Endothelial cell of umbilical vein (primary cell): ENCODE results near the gene WDFY2. TPM values are rescaled to one million over a fixed set of nuclear protein-coding genes. Genes with fewer than 3 reads are reported as not detected.

ENCODE experiments used
- BruUV-seq: library from RNA; stranded (reverse); fragments of 400-500 nt; replicated peaks from 2 replicates; lab custom pipeline; 2021; lab: Mats Ljungman, UMichigan
- CTCF ChIA-PET: fragments of 300-600, 350-600 bp; sonication (Branson Sonifier 250); formaldehyde crosslinking; loops from one replicate; lab custom pipeline; 2021; ENCODE audit warnings: antibody characterized with exemption, inconsistent platforms; lab: Charles Lee
- POLR2A ChIA-PET: fragments of 300-600, 350-600 bp; sonication (Branson Sonifier 250); formaldehyde crosslinking; loops from one replicate; lab custom pipeline; 2021; ENCODE audit warnings: antibody characterized with exemption, inconsistent platforms; lab: Charles Lee
- DNase-seq: peaks from one replicate; pipeline ENCODE4 v3.0.0-alpha.2; 2011; ENCODE audit warnings: low read depth, low spot score
- FAIRE-seq: peaks from 2 replicates; lab custom pipeline; 2011; peaks lifted over from hg19 to GRCh38; lab: Jason Lieb, UNC
- H2AFZ ChIP-seq: 2 replicates; pipeline ENCODE4 v1.6.0; 2012; ENCODE audit warnings: low read depth, low read length, control low read depth, inconsistent platforms
- H3K27ac ChIP-seq: 2 replicates; pipeline ENCODE4 v1.5.1; 2011; ENCODE audit warnings: low read depth, mild to moderate bottlenecking, control low read depth, low read length, moderate library complexity; ENCODE audit not compliant: insufficient read depth
- H3K27me3 ChIP-seq, 2 experiments: 2 replicates each; pipeline versions ENCODE4 v1.6.0 to v1.6.1; 2011; ENCODE audit warnings: low read length in 2 of 2, mixed read lengths in 1 of 2; ENCODE audit not compliant: control insufficient read depth in 2 of 2, insufficient read depth in 2 of 2
- H3K36me3 ChIP-seq, 2 experiments: 2 replicates in 1 of 2; 3 replicates in 1 of 2; pipeline ENCODE4 v1.5.1; 2011; ENCODE audit warnings: low read length in 2 of 2, mild to moderate bottlenecking in 1 of 2, moderate library complexity in 1 of 2; ENCODE audit not compliant: control insufficient read depth in 2 of 2, insufficient read depth in 2 of 2; ENCODE audit errors: extremely low read depth in 1 of 2
- H3K4me1 ChIP-seq: 3 replicates; pipeline ENCODE4 v1.5.1; 2011; ENCODE audit warnings: mild to moderate bottlenecking, low read length; ENCODE audit not compliant: control insufficient read depth, insufficient read depth; ENCODE audit errors: extremely low read depth
- H3K4me2 ChIP-seq: 2 replicates; pipeline ENCODE4 v1.6.1; 2011; ENCODE audit warnings: low read length, control low read depth, mixed read lengths; ENCODE audit not compliant: insufficient read depth
- H3K4me3 ChIP-seq, 3 experiments: fragments of 200-600 bp in 1 of 3; sonication (generic), shearing (Covaris generic) in 1 of 3; replicated peaks in 1 of 3; 2 replicates each; pipeline ENCODE4 v1.5.1; 2011 to 2016; ENCODE audit warnings: control low read depth in 3 of 3, low read length in 3 of 3, mild to moderate bottlenecking in 2 of 3, inconsistent platforms in 1 of 3, low read depth in 1 of 3, moderate library complexity in 1 of 3; ENCODE audit not compliant: insufficient read depth in 1 of 3
- H3K79me2 ChIP-seq: 2 replicates; pipeline ENCODE4 v1.6.0; 2012; ENCODE audit warnings: low read length, inconsistent platforms; ENCODE audit not compliant: control insufficient read depth, insufficient read depth
- H3K9ac ChIP-seq: replicated peaks from 2 replicates; pipeline ENCODE3; 2011; ENCODE audit warnings: low read length, control low read depth; ENCODE audit not compliant: insufficient read depth; ENCODE audit errors: extremely low read depth
- H3K9me1 ChIP-seq: replicated peaks from 3 replicates; pipeline ENCODE4 v1.6.0; 2011; ENCODE audit warnings: mild to moderate bottlenecking, low read length; ENCODE audit not compliant: control insufficient read depth, insufficient read depth; ENCODE audit errors: extremely low read depth
- H3K9me3 ChIP-seq: replicated peaks from 2 replicates; pipeline ENCODE4 v1.5.1; 2012; ENCODE audit warnings: low read length, inconsistent platforms; ENCODE audit not compliant: control insufficient read depth, insufficient read depth
- H4K20me1 ChIP-seq: replicated peaks from 2 replicates; pipeline ENCODE3; 2011; ENCODE audit warnings: mild to moderate bottlenecking, low read length; ENCODE audit not compliant: control insufficient read depth, insufficient read depth; ENCODE audit errors: extremely low read depth
- CTCF ChIP-seq, 2 donors: IDR thresholded peaks; 1 replicate in 1 of 2; 2 replicates in 1 of 2; pipeline ENCODE4 v1.5.1; 2011; ENCODE audit warnings: low read length in 2 of 2, mild to moderate bottlenecking in 2 of 2, moderate library complexity in 2 of 2, control low read depth in 1 of 2, inconsistent platforms in 1 of 2, low read depth in 1 of 2; ENCODE audit not compliant: insufficient read depth in 1 of 2; ENCODE audit errors: extremely low read depth in 1 of 2
- EZH2 ChIP-seq: IDR thresholded peaks from 2 replicates; pipeline ENCODE4 v1.6.1; 2012; ENCODE audit warnings: borderline replicate concordance, low read depth, mild to moderate bottlenecking, moderate library complexity, low read length, inconsistent platforms; ENCODE audit not compliant: severe bottlenecking
- FOS ChIP-seq: IDR thresholded peaks from 2 replicates; pipeline ENCODE4 v1.6.1; 2011; ENCODE audit warnings: mild to moderate bottlenecking, low read length, moderate library complexity, borderline replicate concordance; ENCODE audit not compliant: insufficient read depth
- GATA2 ChIP-seq: IDR thresholded peaks from 2 replicates; pipeline ENCODE4 v1.7.0; 2011; ENCODE audit warnings: low read depth, mild to moderate bottlenecking, moderate library complexity, mixed read lengths, low read length; ENCODE audit not compliant: insufficient read length, insufficient read depth
- JUN ChIP-seq: IDR thresholded peaks from 2 replicates; pipeline ENCODE4 v1.6.1; 2011; ENCODE audit warnings: borderline replicate concordance, low read depth; ENCODE audit not compliant: insufficient read length, insufficient read depth
- MYC ChIP-seq: IDR thresholded peaks from one replicate; pipeline ENCODE4 v1.6.1; 2011; ENCODE audit warnings: mild to moderate bottlenecking, low read depth, low read length
- POLR2A ChIP-seq: IDR thresholded peaks from 2 replicates; pipeline ENCODE4 v1.6.1; 2012; ENCODE audit warnings: low read depth, mild to moderate bottlenecking, control low read depth, low read length
- POLR2AphosphoS5 ChIP-seq: IDR thresholded peaks from 2 replicates; pipeline ENCODE4 v1.6.1; 2012; ENCODE audit warnings: low read depth, mild to moderate bottlenecking, control low read depth, low read length, moderate library complexity; ENCODE audit not compliant: insufficient read depth
- dilution Hi-C: fragments of 300-500 bp; cut with MboI; formaldehyde crosslinking; loops from one replicate; pipeline ENCODE4 v1.15.0; 2019; ENCODE audit warnings: low sequenced_read_pairs; ENCODE audit not compliant: extremely low pct_ligation_motif_present
- intact Hi-C: fragments of 100-400 bp; cut with micrococcal nuclease; formaldehyde crosslinking; loops from one replicate; pipeline ENCODE4 v1.10.0; 2022
- polyA plus RNA-seq, 4 experiments: library from polyadenylated mRNA; depleted of rRNA in 3 of 4; stranded (reverse) in 3 of 4; unstranded in 1 of 4; fragments of >200 nt; gene quantifications; 2 replicates each; pipeline versions ENCODE4 v1.2.1 to v1.2.3, GENCODE V29; 2011 to 2012; ENCODE audit warnings: missing spikeins in 1 of 4
- total RNA-seq: library from RNA; stranded (reverse); gene quantifications from 2 replicates; pipeline ENCODE4 v1.2.3, GENCODE V29; 2021
- TF ChIP-seq, protein P1 (sequence below): IDR thresholded peaks from 2 replicates; pipeline ENCODE4 v1.6.1; 2011; ENCODE audit not compliant: insufficient read depth, insufficient read length

WDFY2 gene
- total and polyA plus RNA-seq, 2 donors (not counting 3 experiments of a cell fraction or from before 2014, with no cell fraction given) = 2.1 to 5.5 TPM

DNA sequence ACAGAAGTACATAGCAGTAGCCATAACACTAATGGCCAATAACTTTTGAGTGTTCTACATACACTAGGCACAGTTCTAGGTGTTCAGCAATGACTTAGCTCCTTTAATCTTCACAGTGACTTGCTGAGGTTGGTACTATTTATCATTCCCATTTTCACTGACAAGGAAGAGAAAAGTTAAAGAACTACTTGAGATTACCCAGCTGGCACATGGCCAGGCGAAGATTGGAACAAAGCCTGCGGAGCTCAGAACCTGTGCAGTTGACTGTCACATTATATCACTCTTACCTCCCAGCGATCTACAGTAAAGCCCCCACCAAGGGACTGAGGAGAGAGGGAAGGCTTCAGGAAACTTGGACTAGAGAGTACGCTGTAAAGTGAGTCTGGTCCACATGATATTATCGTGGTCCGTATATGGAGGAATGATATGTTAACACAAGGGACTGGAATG, 42.4 kb upstream of the WDFY2 start:
- H3K9me3 ChIP-seq = no peaks in the 10 kb centered on the region
- H3K4me2 ChIP-seq = no peak overlapping the region
- ChIA-PET POLR2A (no interaction called here), CTCF (interaction anchor here (1.5 kb wide), 1 partner anchor 35 kb away, joined by 5 read pairs; no protein-coding TSS in a partner anchor)
- intact Hi-C loops (no loop called here), dilution Hi-C loops (no loop called here)
- no peak overlapping the region for H2AFZ ChIP-seq
- no peaks in the 10 kb centered on the region for H4K20me1 ChIP-seq
- peaks cover 0 to 11% of the 10 kb centered on the region in 2 experiments for H3K27me3 ChIP-seq
- H3K79me2 ChIP-seq = no peaks in the 10 kb centered on the region
- H3K9ac ChIP-seq = no peak overlapping the region
- TF ChIP-seq GATA2 (no peak), JUN (no peak)
- TF ChIP-seq, protein P1, sequence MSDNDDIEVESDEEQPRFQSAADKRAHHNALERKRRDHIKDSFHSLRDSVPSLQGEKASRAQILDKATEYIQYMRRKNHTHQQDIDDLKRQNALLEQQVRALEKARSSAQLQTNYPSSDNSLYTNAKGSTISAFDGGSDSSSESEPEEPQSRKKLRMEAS = no peak
- FAIRE-seq (no peak), DNase-seq (no peak)
- no TSS peak for BruUV-seq
- H3K27ac ChIP-seq = no peak overlapping the region
- no peak overlapping the region for H3K4me3 ChIP-seq
- H3K9me1 ChIP-seq = no peaks in the 10 kb centered on the region
- no peaks in the 10 kb centered on the region for H3K4me1 ChIP-seq
- H3K36me3 ChIP-seq = no peaks in the 10 kb centered on the region

GRCh38 chr13:51542346-51543242, 41.7 kb upstream of the WDFY2 start:
- no peak overlapping the region for H3K4me3 ChIP-seq
- dilution Hi-C loops = no loop called here
- H3K9me3 ChIP-seq = no peaks in the 10 kb centered on the region
- no peaks in the 10 kb centered on the region for H3K79me2 ChIP-seq
- H2AFZ ChIP-seq = no peak overlapping the region
- H4K20me1 ChIP-seq = no peaks in the 10 kb centered on the region
- TF ChIP-seq GATA2 (no peak), POLR2AphosphoS5 (no peak), EZH2 (no peak), FOS (no peak), POLR2A (no peak), CTCF (IDR thresholded peaks at IDR 0.05; ENCODE audit: extremely low read depth in 1 of 2, insufficient read depth in 1 of 2, low read depth in 1 of 2, low read length in 2 of 2) (no peak), MYC (no peak), JUN (no peak)
- TF ChIP-seq, protein P1 = no peak
- no peaks in the 10 kb centered on the region for H3K9me1 ChIP-seq
- H3K27me3 ChIP-seq = peaks cover 0 to 11% of the 10 kb centered on the region in 2 experiments
- FAIRE-seq = no peak
- no peak overlapping the region for H3K4me2 ChIP-seq
- POLR2A ChIA-PET = no interaction called here
- no peak for DNase-seq
- no peak overlapping the region for H3K9ac ChIP-seq
- H3K27ac ChIP-seq = no peak overlapping the region
- H3K36me3 ChIP-seq = no peaks in the 10 kb centered on the region
- no TSS peak for BruUV-seq
- no peaks in the 10 kb centered on the region for H3K4me1 ChIP-seq
- CTCF ChIA-PET = interaction anchor here (0.7 to 1.5 kb wide), 2 partner anchors 35 to 413 kb away, joined by 3 to 5 read pairs; no protein-coding TSS in a partner anchor
- intact Hi-C loops = no loop called here
